ENCODE measurements around the gene TRIP10. TPM values are rescaled to one million over a fixed set of nuclear protein-coding genes. Genes with fewer than 3 reads are reported as not detected.
A peak's percentile ranks its signal among the peaks of the same experiment; 100 is the strongest.

Gene TRIP10
- total and polyA plus RNA-seq, 2 of the 8 experiments (the other 6 are each of a cell fraction or from before 2014, with no cell fraction given), result 27.8 to 69.5 TPM

- Histone ChIP-seq H3K14ac (ENCODE audit: insufficient read length) (no peak overlapping the region), H3K9me3 (ENCODE audit: insufficient read depth in 2 of 2, low read depth in 1 of 2, low read length in 1 of 2) (no peaks in the 10 kb centered on the region), H2BK15ac (ENCODE audit: low read length) (no peak overlapping the region), H2BK20ac (ENCODE audit: low read length) (no peak overlapping the region), H3K56ac (replicated peaks; ENCODE audit: insufficient read length, low read depth, low read length) (no peak overlapping the region), H2AK5ac (ENCODE audit: low read depth, low read length) (0 out of 2 replicates have a peak overlapping the region, but pooled peaks have one; percentile 68), H2BK120ac (replicated peaks; ENCODE audit: low read depth, low read length) (no peak overlapping the region), H3K18ac (ENCODE audit: extremely low read depth, low read length) (no peak overlapping the region; the same call in 1 of the 2 replicates), H4K8ac (ENCODE audit: extremely low read depth, insufficient read depth, low read length) (no peak overlapping the region), H3K4me1 (replicated peaks in 1 of 4; ENCODE audit: control insufficient read depth in 3 of 4, insufficient read depth in 4 of 4, low read length in 3 of 4) (peaks cover 4 to 30% (median 21%) of the 10 kb centered on the region in 4 experiments), H4K5ac (ENCODE audit: insufficient read length, low read depth, low read length) (peak overlapping the region; percentile 26), H3K23me2 (ENCODE audit: low read depth, low read length) (peaks cover 17% of the 10 kb centered on the region), H2BK12ac (ENCODE audit: low read depth, low read length) (no peak overlapping the region), H4K91ac (replicated peaks; ENCODE audit: insufficient read length, low read length) (no peak overlapping the region), H3K79me1 (ENCODE audit: low read depth, low read length) (peaks cover 5% of the 10 kb centered on the region), H2BK5ac (ENCODE audit: low read depth, low read length) (no peak overlapping the region), H4K20me1 (replicated peaks in 1 of 2; ENCODE audit: control insufficient read depth in 1 of 2, insufficient read depth in 2 of 2, low read length in 2 of 2) (peaks cover 0 to 5% of the 10 kb centered on the region in 2 experiments), H2AFZ (ENCODE audit: low read length) (no peak overlapping the region), H3K23ac (ENCODE audit: insufficient read length) (no peak overlapping the region), H3K9ac (replicated peaks in 1 of 4; ENCODE audit: extremely low read depth in 1 of 4, low read depth in 3 of 4, low read length in 3 of 4) (peak overlapping the region in 3 of 4 experiments; percentile 15 to 63 (median 48); a peak in 4 of 7 replicates), H3K4me3 (ENCODE audit: extremely low read depth in 1 of 4, insufficient read depth in 2 of 4, low read depth in 3 of 4, low read length in 4 of 4) (peak overlapping the region; percentile 65 to 94 (median 78)), H3K27ac (ENCODE audit: low read depth, low read length) (peak overlapping the region; percentile 63; the same call in 1 of the 2 replicates), H3K4ac (replicated peaks; ENCODE audit: insufficient read length, low read depth, low read length) (no peak overlapping the region), H3K4me2 (ENCODE audit: insufficient read depth in 1 of 2, low read depth in 2 of 2, low read length in 2 of 2) (peak overlapping the region; percentile 78 to 81), H3K79me2 (ENCODE audit: control insufficient read depth in 1 of 2, insufficient read depth in 2 of 2, low read length in 2 of 2) (peaks cover 0 to 13% of the 10 kb centered on the region in 2 experiments; a peak in 1 of 4 replicates), H3K36me3 (ENCODE audit: control insufficient read depth in 2 of 4, insufficient read depth in 4 of 4, low read length in 3 of 4) (peaks cover 11 to 35% (median 17%) of the 10 kb centered on the region in 4 experiments; a peak in 7 of 8 replicates), H3K27me3 (replicated peaks in 1 of 4; ENCODE audit: control insufficient read depth in 3 of 4, extremely low read depth in 1 of 4, insufficient read depth in 3 of 4, low read length in 3 of 4) (no peaks in the 10 kb centered on the region)
- 0 out of 2 replicates have a peak, but pooled peaks have one; percentile 23 for TF ChIP-seq PHF8 (conservative IDR thresholded peaks at IDR 0.05; ENCODE audit: low read depth, low read length)
- 0 out of 3 replicates have a peak, but pooled peaks of 1 of the 2 experiments have one; percentile 34 for TF ChIP-seq EP300 (IDR thresholded peaks at IDR 0.05; ENCODE audit: borderline replicate concordance in 1 of 2, low read depth in 2 of 2, low read length in 2 of 2)
- TF ChIP-seq EGR1 (IDR thresholded peaks at IDR 0.05; ENCODE audit: borderline replicate concordance, low read depth, low read length), result no peak
- TF ChIP-seq SP1 (IDR thresholded peaks at IDR 0.05; ENCODE audit: low read depth, low read length), result peak; percentile 15; the same call in 1 of the 2 replicates
- ChIA-PET CTCF (ENCODE audit: partially characterized antibody) (interaction anchor here (1.0 to 1.1 kb wide), 2 partner anchors 8 to 16 kb away, joined by 3 to 5 read pairs; no protein-coding TSS in a partner anchor), POLR2A (ENCODE audit: partially characterized antibody) (interaction anchor here (0.6 to 9.7 kb wide), 7 partner anchors 11 to 66 kb away, joined by 3 to 110 read pairs (median 4); partner anchors contain the start of gene SH2D3A)
- WGBS, 2 experiments (ENCODE audit: extremely low coverage in 1 of 2, insufficient coverage in 1 of 2, insufficient read length in 1 of 2, insufficient replicate concordance in 2 of 2, low coverage in 1 of 2, low lambda C conversion rate in 2 of 2, missing lambda C conversion rate in 1 of 2), result 1% methylated on average over 41 of the region's 46 CpGs; no CpG with 5 or more reads in 1 of the 2 experiments
- no peak for FAIRE-seq
- no peak for DNase-seq (ENCODE audit: low read depth in 1 of 2, low spot score in 2 of 2)
Measured at GRCh38 chr19:6740589-6741343, 1.3 kb downstream of the TRIP10 start.
